Liver (tissue), 3 donors: ENCODE data around the gene AHRR.

ENCODE experiments used
- ATF3 ChIP-seq: IDR thresholded peaks from 2 replicates; pipeline ENCODE4 v1.6.1; 2016; ENCODE audit warnings: antibody characterized with exemption
- CTCF ChIP-seq: fragments of 150-350 bp; IDR thresholded peaks from 2 replicates; pipeline ENCODE4 v1.5.1; 2017; ENCODE audit warnings: improper control_type of control experiment, low read depth, low read length; ENCODE audit not compliant: missing input control
- EGR1 ChIP-seq, 2 donors: IDR thresholded peaks; 2 replicates each; pipeline ENCODE4 v1.6.1; 2016 to 2018; ENCODE audit warnings: antibody characterized with exemption in 2 of 2, low read depth in 2 of 2
- FOXA2 ChIP-seq: IDR thresholded peaks from 2 replicates; pipeline ENCODE4 v1.6.1; 2016; ENCODE audit warnings: antibody characterized with exemption
- JUND ChIP-seq, 2 donors: IDR thresholded peaks; 2 replicates each; pipeline ENCODE4 v1.6.1; 2016; ENCODE audit warnings: antibody characterized with exemption in 2 of 2
- RAD21 ChIP-seq, 2 donors: IDR thresholded peaks; 2 replicates each; pipeline ENCODE4 v1.6.1; 2016; ENCODE audit warnings: antibody characterized with exemption in 2 of 2, mild to moderate bottlenecking in 2 of 2
- SP1 ChIP-seq: IDR thresholded peaks from 2 replicates; pipeline ENCODE4 v1.6.1; 2018; ENCODE audit warnings: antibody characterized with exemption, mild to moderate bottlenecking
- YY1 ChIP-seq: IDR thresholded peaks from 2 replicates; pipeline ENCODE4 v1.6.1; 2016; ENCODE audit warnings: antibody characterized with exemption, mild to moderate bottlenecking
- TF ChIP-seq, protein P1 (sequence below): IDR thresholded peaks from 2 replicates; pipeline ENCODE4 v1.6.1; 2016; ENCODE audit warnings: antibody characterized with exemption, mild to moderate bottlenecking
- TF ChIP-seq, protein P2 (sequence below): IDR thresholded peaks from 2 replicates; pipeline ENCODE4 v1.6.1; 2016; ENCODE audit warnings: antibody characterized with exemption
- TF ChIP-seq, protein P3 (sequence below): IDR thresholded peaks from 2 replicates; pipeline ENCODE4 v1.6.1; 2016; ENCODE audit warnings: antibody characterized with exemption
- donor health status: healthy.
- donor health status: healthy.

DNA sequence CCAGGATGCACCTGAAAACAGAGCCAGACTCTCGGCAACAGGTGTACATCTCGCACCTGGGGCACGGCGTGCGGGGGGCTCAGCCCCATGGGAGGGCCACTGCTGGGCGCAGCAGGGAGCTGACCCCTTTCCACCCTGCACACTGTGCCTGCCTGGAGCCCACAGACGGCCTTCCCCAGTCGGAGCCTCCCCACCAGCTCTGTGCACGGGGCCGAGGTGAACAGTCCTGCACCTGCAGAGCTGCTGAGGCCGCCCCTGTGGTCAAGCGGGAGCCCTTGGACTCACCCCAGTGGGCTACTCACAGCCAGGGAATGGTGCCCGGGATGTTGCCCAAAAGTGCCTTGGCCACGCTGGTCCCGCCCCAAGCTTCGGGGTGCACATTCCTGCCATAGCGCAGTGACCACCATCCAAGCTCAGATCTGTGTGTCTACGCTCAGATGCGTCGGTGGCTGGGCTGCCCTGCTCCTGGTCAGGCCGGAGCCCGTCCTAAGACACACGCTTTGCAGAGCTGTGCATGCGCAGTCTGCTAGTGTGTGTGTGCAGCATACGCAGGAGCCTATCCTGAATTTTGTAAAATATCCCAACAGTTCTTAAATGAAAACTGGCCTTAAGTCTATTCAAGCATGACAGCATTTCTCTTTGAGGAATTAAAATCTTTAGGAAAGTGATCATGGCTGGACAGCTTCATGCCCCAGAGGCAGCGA lies 113.1 kb downstream of the AHRR start:
- TF ChIP-seq EGR1 (IDR thresholded peaks at IDR 0.05; ENCODE audit: low read depth in 2 of 2) (no peak), CTCF (no peak), JUND (IDR thresholded peaks at IDR 0.05) (no peak), FOXA2 (no peak), RAD21 (IDR thresholded peaks at IDR 0.05) (no peak), YY1 (no peak), SP1 (no peak), ATF3 (no peak)
- TF ChIP-seq, protein P1, sequence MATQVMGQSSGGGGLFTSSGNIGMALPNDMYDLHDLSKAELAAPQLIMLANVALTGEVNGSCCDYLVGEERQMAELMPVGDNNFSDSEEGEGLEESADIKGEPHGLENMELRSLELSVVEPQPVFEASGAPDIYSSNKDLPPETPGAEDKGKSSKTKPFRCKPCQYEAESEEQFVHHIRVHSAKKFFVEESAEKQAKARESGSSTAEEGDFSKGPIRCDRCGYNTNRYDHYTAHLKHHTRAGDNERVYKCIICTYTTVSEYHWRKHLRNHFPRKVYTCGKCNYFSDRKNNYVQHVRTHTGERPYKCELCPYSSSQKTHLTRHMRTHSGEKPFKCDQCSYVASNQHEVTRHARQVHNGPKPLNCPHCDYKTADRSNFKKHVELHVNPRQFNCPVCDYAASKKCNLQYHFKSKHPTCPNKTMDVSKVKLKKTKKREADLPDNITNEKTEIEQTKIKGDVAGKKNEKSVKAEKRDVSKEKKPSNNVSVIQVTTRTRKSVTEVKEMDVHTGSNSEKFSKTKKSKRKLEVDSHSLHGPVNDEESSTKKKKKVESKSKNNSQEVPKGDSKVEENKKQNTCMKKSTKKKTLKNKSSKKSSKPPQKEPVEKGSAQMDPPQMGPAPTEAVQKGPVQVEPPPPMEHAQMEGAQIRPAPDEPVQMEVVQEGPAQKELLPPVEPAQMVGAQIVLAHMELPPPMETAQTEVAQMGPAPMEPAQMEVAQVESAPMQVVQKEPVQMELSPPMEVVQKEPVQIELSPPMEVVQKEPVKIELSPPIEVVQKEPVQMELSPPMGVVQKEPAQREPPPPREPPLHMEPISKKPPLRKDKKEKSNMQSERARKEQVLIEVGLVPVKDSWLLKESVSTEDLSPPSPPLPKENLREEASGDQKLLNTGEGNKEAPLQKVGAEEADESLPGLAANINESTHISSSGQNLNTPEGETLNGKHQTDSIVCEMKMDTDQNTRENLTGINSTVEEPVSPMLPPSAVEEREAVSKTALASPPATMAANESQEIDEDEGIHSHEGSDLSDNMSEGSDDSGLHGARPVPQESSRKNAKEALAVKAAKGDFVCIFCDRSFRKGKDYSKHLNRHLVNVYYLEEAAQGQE = no peak
- TF ChIP-seq, protein P2, sequence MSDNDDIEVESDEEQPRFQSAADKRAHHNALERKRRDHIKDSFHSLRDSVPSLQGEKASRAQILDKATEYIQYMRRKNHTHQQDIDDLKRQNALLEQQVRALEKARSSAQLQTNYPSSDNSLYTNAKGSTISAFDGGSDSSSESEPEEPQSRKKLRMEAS = no peak
- TF ChIP-seq, protein P3, sequence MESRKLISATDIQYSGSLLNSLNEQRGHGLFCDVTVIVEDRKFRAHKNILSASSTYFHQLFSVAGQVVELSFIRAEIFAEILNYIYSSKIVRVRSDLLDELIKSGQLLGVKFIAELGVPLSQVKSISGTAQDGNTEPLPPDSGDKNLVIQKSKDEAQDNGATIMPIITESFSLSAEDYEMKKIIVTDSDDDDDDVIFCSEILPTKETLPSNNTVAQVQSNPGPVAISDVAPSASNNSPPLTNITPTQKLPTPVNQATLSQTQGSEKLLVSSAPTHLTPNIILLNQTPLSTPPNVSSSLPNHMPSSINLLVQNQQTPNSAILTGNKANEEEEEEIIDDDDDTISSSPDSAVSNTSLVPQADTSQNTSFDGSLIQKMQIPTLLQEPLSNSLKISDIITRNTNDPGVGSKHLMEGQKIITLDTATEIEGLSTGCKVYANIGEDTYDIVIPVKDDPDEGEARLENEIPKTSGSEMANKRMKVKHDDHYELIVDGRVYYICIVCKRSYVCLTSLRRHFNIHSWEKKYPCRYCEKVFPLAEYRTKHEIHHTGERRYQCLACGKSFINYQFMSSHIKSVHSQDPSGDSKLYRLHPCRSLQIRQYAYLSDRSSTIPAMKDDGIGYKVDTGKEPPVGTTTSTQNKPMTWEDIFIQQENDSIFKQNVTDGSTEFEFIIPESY = no peak
